ENCODE results near the gene EHD3.

- TF ChIP-seq, protein P1, sequence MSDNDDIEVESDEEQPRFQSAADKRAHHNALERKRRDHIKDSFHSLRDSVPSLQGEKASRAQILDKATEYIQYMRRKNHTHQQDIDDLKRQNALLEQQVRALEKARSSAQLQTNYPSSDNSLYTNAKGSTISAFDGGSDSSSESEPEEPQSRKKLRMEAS (IDR thresholded peaks at IDR 0.05): no peak
- TF ChIP-seq TAF1 (IDR thresholded peaks at IDR 0.05; ENCODE audit: low read depth) (no peak), TEAD4 (IDR thresholded peaks at IDR 0.05) (no peak), EP300 (IDR thresholded peaks at IDR 0.05; ENCODE audit: borderline replicate concordance) (no peak), REST (IDR thresholded peaks at IDR 0.05; ENCODE audit: low read depth) (no peak), YY1 (IDR thresholded peaks at IDR 0.05; ENCODE audit: low read depth) (no peak), CEBPB (IDR thresholded peaks at IDR 0.05) (no peak), CREB1 (IDR thresholded peaks at IDR 0.05; ENCODE audit: low read depth) (no peak), NFIC (IDR thresholded peaks at IDR 0.05) (no peak), EGR1 (IDR thresholded peaks at IDR 0.05) (no peak)
Measured at GRCh38 chr2:31299547-31299946, 65.6 kb downstream of the EHD3 start.
